HUES6 (cell line): ENCODE measurements around the gene SETD6.

Source experiments
- H3K27ac ChIP-seq: 2 replicates; pipeline ENCODE4 v1.7.0; 2013; ENCODE audit warnings: low read depth, mild to moderate bottlenecking, low read length, inconsistent platforms
- H3K27me3 ChIP-seq: 2 replicates; pipeline ENCODE4 v1.6.1; 2013; ENCODE audit warnings: low read length; ENCODE audit not compliant: control insufficient read depth, insufficient read depth
- H3K36me3 ChIP-seq: 2 replicates; pipeline ENCODE4 v1.6.1; 2013; ENCODE audit warnings: low read length; ENCODE audit not compliant: control insufficient read depth, insufficient read depth
- H3K4me1 ChIP-seq: 2 replicates; pipeline ENCODE4 v1.6.1; 2013; ENCODE audit warnings: low read length; ENCODE audit not compliant: control insufficient read depth, insufficient read depth
- H3K4me3 ChIP-seq: 2 replicates; pipeline ENCODE4 v1.5.1; 2013; ENCODE audit warnings: low read depth, low read length
- H3K9ac ChIP-seq: one replicate; pipeline ENCODE4 v1.6.1; 2013; ENCODE audit warnings: mild to moderate bottlenecking, low read length
- H3K9me3 ChIP-seq: 2 replicates; pipeline ENCODE4 v1.6.1; 2013; ENCODE audit warnings: low read depth, low read length; ENCODE audit not compliant: control insufficient read depth, insufficient read depth

The SETD6 gene

DNA sequence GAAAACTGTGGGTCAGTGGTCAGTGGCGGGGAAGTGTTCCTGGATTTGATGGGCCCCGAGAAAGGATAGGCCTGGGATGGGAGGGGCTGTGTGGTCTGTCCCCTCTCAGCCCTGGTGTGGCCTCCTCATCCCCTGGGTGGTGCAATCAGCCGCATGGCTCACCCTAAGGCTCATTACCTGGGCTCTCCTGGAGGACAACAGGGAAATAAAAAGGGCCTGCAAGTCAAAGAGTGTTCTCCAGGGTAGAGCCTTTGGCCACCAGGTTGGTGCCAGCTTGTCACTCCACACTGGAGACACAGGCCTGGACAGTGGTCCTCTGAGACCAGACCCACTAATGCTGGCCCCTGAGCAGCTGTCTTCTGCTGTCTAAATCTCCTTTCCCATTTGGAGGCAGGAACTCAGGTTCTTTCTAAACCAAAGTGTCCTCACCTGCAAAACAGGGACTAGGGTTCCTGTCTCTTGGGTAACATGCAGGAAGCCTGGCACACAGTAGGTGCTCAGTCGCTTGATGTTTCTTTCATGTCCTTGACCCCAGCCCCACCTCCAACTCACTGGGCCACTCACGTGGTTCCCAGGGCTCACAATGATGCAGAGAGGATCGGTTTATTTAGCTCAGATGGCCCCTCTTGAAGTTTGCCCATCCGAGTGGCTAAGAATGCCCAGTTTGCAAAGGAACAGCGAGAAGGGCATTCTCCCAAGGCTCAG is 12.9 kb upstream of the SETD6 start:
- Histone ChIP-seq H3K36me3 (peaks cover 10% of the 10 kb centered on the region; the same call in 1 of the 2 replicates), H3K27ac (no peak overlapping the region), H3K27me3 (no peaks in the 10 kb centered on the region), H3K4me1 (peaks cover 11% of the 10 kb centered on the region; the same call in 1 of the 2 replicates), H3K9ac (no peak overlapping the region), H3K4me3 (no peak overlapping the region; the same call in 1 of the 2 replicates), H3K9me3 (no peaks in the 10 kb centered on the region)

DNA sequence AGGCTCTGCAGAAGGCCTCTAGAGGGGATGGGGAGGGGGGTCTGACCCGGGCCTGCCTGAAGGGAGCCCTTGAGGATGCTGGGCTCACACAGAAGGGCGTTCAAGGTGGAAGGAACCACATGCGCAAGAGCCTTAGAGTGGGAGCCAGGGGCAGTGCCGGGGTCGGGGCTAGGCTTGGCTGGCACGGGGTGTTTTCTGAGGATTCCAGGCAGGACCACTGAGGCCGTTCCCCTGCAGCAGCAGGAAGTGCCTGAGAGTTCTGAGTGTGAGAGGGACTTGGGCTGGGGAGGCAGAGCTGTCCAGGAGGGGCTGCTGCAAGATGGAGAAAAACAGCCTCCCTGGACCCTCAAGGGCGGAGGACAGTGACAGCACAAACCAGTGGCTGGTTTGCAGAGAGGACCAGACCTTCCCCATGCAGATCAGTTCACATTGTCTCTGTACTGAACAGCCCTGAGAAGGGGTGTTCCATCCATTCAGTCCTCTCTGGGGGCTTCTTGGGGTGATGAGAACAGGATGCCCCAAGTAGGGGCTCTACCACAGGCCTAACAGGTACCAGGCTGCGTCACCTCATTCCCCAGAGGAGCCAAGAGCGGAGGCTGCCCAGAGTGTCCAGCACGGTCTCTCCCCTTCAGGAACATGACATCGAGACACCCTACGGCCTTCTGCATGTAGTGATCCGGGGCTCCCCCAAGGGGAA is 12.0 kb upstream of the SETD6 start:
- H3K9ac ChIP-seq = no peak overlapping the region
- H3K27me3 ChIP-seq = no peaks in the 10 kb centered on the region
- no peak overlapping the region for H3K27ac ChIP-seq
- H3K4me3 ChIP-seq = no peak overlapping the region
- H3K4me1 ChIP-seq = peaks cover 11% of the 10 kb centered on the region; the same call in 1 of the 2 replicates
- no peaks in the 10 kb centered on the region for H3K9me3 ChIP-seq
- H3K36me3 ChIP-seq = peaks cover 14% of the 10 kb centered on the region

DNA sequence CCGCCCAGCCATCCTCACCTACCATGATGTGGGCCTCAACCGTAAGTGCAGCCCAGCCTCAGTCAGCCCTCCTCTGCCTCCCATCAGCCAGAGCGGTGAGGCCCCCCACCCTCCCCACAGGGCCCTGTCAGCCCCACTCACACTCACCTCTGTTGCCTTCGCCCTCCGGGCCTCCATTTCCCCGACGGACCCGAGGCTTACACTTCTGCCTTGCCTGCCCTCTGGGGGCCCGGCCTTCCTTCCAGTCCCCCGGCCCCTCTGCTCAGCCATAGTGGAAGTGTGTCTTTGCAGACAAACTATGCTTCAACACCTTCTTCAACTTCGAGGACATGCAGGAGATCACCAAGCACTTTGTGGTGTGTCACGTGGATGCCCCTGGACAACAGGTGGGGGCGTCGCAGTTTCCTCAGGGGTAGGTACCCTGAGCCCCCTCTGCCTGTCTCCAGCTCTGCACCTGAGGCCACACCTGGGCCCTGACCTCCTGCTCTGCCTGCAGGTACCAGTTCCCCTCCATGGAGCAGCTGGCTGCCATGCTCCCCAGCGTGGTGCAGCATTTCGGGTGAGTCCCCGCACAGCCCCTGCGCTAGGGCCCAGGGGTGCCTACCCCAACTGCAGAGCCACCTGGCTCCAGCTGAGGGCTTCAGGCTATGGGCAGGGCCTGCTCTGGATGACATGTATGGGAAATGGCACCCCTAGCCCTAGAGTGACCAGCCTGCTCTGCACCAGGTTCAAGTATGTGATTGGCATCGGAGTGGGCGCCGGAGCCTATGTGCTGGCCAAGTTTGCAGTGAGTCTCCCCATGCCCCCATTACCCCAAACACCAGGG is 11.2 kb upstream of the SETD6 start:
- no peak overlapping the region for H3K27ac ChIP-seq
- H3K4me3 ChIP-seq = no peak overlapping the region
- H3K27me3 ChIP-seq = no peaks in the 10 kb centered on the region
- H3K9ac ChIP-seq = no peak overlapping the region
- H3K4me1 ChIP-seq = peaks cover 11% of the 10 kb centered on the region; the same call in 1 of the 2 replicates
- H3K36me3 ChIP-seq = peaks cover 15% of the 10 kb centered on the region
- H3K9me3 ChIP-seq = no peaks in the 10 kb centered on the region

DNA sequence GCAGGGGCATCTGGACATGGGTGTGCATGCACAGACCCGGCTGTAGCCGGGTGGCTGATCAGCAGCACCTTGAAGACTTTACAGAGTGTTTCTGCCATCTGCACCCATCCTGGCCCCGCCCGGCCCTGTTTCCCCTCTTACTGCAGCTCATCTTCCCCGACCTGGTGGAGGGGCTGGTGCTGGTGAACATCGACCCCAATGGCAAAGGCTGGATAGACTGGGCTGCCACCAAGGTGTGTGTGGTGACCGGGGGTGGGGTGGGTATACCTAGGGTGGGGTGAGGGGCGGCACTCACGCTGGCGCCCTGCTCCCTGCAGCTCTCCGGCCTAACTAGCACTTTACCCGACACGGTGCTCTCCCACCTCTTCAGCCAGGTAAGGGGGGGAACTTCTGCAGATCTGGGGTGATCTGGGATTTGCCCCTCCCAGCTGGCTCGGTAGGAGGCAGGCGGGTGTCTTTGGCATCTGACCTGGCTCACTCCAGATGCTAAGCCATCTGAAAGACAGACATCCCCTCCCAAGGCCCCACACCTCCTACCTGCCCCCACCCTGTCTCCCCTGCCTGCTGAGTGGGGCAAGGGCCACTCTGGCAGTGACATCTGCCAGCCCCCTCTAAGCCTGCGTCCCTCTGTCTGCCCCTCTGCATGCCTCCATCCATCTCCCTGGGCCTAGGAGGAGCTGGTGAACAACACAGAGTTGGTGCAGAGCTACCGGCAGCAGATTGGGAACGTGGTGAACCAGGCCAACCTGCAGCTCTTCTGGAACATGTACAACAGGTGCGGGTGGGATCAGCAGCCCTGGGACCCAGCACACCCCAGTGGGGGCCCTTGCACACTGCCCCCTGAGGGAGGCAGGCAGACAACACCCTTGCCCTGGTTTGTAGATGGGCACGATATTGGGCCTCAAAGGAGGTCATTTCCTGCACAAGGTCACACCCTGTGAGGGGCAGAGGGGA is 8.8 kb upstream of the SETD6 start:
- Histone ChIP-seq H3K4me3 (no peak overlapping the region), H3K27ac (no peak overlapping the region), H3K9me3 (no peaks in the 10 kb centered on the region), H3K36me3 (peaks cover 25% of the 10 kb centered on the region), H3K4me1 (peaks cover 4% of the 10 kb centered on the region; the same call in 1 of the 2 replicates), H3K9ac (no peak overlapping the region), H3K27me3 (no peaks in the 10 kb centered on the region)

DNA sequence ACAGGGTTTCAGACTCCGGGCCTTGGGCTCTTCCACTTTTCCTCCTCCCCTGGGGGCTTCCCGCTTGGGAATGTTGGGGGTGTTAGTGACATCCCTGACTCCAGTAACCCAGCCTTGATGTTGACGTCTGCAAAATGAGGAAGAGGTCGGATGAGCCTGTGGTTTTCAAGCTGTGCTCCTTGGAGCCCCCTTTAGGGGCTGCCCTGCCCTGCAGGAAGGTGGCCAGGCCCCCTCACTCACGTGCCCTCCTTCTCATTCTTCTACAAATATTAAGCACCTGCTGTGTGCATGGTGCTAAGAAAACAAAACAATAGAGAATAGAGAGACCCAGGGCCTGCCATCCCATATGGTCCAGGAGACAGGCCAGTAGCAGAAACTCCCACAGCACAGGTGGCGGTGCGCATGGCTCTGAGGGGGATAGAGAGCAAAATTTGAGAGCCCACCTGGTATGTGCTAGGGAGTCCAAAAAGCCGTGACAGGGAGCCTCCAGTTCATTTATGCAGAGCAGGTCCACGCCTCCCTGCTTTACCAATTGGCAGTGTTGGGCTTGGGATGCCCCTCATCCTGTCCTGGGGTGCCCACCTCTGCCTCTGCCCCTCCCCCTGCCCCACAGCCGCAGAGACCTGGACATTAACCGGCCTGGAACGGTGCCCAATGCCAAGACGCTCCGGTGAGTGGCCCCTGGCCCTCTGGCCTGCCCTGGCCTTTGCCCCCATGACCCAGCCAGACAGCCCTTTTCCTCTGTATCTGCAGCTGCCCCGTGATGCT is 7.9 kb upstream of the SETD6 start:
- Histone ChIP-seq H3K9me3 (no peaks in the 10 kb centered on the region), H3K4me1 (peaks cover 3% of the 10 kb centered on the region; the same call in 1 of the 2 replicates)

DNA sequence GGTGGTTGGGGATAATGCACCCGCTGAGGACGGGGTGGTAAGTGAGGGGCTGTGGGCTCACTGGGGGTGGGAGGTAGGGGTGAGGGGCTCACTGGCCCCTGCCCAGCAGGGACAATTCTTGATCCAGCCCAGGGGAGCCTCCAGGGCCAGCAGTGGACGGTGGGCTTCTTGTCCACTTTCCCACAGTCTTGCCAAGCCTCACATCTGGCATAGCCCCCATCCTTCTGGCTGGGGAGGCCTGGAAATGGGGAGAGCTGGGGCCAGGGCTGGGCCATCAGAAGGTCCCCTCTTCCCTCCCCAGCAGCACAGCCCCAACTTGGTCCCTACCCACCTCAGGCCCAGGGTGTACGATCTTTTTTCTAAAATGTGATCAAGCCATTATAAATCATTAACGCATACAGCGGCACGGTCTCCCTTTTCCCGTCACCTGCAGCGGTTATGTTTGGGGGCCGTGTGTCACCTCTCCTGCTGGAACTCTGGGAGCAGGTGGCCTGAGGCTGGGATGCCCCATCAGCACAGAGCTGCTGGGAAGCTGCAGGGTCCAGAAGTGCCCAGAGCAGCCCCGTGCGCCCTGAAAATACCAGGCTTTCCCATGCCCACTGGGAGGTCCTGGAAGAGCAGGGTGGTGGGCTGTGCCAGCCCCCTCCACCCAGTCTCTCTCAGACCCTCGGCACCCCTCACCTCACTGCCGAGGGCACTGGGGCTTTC is 7.2 kb upstream of the SETD6 start:
- Histone ChIP-seq H3K4me3 (no peak overlapping the region), H3K9me3 (no peaks in the 10 kb centered on the region), H3K36me3 (peaks cover 25% of the 10 kb centered on the region), H3K27me3 (no peaks in the 10 kb centered on the region), H3K4me1 (peaks cover 3% of the 10 kb centered on the region; the same call in 1 of the 2 replicates), H3K27ac (no peak overlapping the region), H3K9ac (no peak overlapping the region)

More for the DNA sequence above, 7.9 kb upstream of the SETD6 start:
- Histone ChIP-seq H3K36me3 (peaks cover 25% of the 10 kb centered on the region), H3K27ac (no peak overlapping the region), H3K27me3 (no peaks in the 10 kb centered on the region), H3K4me3 (no peak overlapping the region), H3K9ac (no peak overlapping the region)

DNA sequence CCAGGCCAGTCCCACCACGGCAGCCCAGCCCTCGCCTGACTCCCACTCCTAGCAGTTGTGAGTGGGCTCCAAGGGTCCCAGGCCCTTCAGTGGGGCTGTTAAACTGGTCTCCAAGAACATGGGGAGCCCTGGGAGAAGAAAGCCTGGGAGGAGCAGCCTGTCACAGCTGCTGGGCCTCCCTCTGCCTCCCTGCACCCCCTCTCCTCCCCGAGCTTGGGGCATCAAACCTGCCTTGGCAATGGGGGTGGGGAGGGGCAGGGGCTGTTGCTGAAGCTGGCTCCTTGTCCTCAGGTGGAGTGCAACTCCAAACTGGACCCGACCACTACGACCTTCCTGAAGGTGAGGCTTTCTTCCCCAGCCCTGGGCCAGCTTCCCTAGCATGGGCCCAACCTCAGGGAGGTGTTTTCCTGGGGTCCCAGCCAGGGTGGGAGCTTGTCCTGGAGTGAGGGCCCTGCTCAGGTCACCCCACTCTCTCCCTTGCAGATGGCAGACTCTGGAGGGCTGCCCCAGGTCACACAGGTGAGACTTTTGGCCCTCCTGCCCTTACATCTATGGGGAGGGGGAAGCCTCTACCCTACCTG is 6.6 kb upstream of the SETD6 start:
- H3K27me3 ChIP-seq = no peaks in the 10 kb centered on the region
- H3K4me3 ChIP-seq = no peak overlapping the region
- no peak overlapping the region for H3K27ac ChIP-seq
- H3K9ac ChIP-seq = no peak overlapping the region
- peaks cover 25% of the 10 kb centered on the region for H3K36me3 ChIP-seq
- H3K4me1 ChIP-seq = peaks cover 3% of the 10 kb centered on the region; the same call in 1 of the 2 replicates
- H3K9me3 ChIP-seq = no peaks in the 10 kb centered on the region

DNA sequence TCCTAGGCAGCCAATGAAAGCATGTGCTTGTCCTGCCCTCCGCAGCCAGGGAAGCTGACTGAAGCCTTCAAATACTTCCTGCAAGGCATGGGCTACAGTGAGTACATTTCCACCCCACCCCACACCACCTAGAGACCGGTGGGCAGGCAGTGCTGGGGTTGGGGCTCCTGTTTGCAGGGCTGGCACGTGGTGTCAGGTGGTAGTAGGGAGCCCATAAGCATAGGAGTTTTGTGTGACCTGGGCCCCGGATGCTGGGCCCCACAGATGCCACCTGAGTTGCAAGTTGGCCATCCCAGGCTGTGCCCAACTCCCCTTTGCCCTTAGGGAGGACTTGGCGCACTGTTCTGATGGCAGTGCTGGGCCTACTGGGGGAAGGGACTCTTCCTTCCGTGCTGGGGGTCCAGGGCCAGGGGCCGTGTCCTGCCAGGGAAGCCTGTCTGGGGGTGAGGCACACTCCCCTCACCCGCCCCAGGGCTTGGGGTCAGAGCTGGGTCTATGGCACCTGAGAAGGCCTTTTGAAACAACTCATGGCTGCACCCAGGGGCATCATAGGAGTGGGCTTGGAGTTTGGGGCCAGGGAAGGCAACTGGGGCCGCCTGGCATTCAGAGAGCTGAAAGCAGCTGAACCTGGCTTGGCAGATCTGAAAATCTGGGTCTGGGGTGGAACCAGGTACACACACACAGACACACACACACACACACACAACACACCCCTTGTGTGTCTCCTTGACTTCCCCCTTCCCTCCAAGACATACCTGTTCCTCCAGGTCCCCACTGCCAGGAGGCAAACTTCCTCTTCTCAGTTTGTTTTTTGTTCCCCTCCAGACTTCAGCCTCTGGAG is 5.8 kb upstream of the SETD6 start:
- H3K27ac ChIP-seq = no peak overlapping the region

More for the DNA sequence above, 5.8 kb upstream of the SETD6 start:
- Histone ChIP-seq H3K4me3 (no peak overlapping the region), H3K9ac (no peak overlapping the region), H3K4me1 (peaks cover 3% of the 10 kb centered on the region; the same call in 1 of the 2 replicates), H3K9me3 (no peaks in the 10 kb centered on the region), H3K36me3 (peaks cover 20% of the 10 kb centered on the region), H3K27me3 (no peaks in the 10 kb centered on the region)
